Measurements from ENCODE around the gene CENPK.
A peak's percentile ranks its signal among the peaks of the same experiment; 100 is the strongest.
"Not testable (repeated sequence)": the region's sequence is repeated elsewhere in the genome, so short reads cannot be mapped to it uniquely, and the experiment has no call there.

CENPK gene

DNA sequence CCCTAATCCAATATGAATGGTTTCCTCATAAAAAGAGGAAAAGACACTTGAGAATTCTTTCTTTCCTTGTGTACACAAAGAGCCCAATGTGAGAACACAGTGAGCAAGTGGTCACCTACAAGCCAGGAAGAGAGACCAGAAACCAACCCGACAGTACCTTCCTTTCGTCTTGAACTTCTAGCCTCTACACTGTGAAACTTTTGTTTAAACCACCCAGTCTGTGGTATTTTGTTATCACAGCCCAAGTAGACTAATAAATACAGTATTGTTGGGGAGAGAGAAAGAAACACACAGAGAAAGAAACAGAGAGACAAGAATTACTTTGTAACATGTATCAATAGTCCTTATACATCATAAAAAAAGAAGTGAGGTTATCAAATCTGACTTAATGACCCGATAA lies 37.2 kb downstream of the CENPK start:
- DNase-seq = no peak
- intact Hi-C loops (cut with DNase I) = no loop called here

DNA sequence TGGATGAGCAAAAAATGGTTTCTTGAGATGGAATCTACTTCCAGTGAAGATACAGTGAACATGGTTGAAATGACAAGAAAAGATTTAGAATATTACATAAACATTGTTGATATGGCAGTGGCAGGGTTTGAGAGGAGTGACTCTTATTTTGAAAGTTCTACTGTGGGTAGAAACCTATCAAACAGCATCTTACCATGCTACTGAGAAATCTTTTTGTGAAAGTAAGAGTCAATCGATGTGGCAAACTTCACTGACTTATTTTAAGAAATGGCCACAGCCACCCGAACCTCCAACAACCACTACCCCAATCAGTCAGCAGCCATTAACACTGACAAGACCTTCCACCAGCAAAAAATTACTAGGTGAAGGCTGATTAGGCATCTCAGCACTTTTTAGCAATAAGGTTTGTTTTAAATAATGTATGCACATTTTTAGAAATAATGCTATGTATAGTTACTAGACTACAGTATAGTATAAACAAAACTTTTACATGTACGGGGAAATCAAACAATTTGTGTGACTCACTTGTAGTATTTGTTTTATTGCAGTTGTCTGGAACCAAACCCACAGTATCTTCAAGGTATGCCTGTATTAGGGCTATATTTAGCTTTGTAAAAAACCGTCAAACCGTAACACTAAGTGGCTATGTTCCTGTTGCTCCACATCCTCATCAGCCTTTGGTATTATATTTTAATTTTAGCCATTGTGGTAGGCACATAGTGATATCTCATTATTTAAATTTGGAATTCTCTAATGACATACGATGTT lies 50.6 kb downstream of the CENPK start:
- intact Hi-C loops (cut with DNase I) = no loop called here
- DNase-seq = no peak

DNA sequence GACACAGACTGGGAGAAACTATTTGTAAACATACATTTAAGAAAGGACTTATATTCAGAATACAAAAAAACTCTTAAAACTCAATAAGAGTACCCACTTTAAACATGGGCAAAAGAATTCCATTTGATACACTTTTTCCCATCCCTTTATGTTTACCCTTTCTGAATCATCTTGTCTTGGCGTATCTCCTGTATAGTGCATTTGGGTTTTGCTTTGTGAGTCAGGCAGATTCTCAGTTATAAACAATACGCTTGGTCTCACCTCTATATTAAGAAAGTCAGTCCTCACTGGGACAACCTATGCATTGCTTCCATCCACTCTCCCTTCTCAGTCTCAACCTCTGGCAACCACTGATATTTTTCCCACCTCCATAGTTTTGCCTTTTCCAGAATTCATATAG lies 54.0 kb downstream of the CENPK start:
- intact Hi-C loops (cut with DNase I) = no loop called here
- no peak for DNase-seq

DNA sequence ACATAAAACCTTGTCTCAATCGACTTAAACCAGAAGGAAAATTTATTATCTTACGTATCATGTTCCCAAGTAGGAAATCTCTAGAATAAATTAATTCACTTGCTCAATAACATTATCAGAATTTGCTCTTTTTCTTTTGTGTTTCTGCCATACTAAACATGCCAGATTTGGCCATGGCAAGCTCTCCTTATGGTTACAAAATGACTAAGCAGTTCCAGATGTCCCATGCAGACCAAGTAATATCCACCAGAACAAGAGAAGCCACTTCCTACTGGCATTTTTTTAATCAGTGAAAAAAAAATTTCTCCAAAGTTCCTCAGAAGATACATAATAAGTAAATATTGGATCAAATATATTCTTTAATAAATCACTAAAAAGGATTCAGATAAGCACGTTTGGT lies 56.0 kb downstream of the CENPK start:
- DNase-seq = no peak
- intact Hi-C loops (cut with DNase I) = no loop called here

GRCh38 chr5:65489119-65489518 lies 73.8 kb downstream of the CENPK start:
- DNase-seq = no peak
- intact Hi-C loops (cut with DNase I) = loop anchor here (10.0 kb wide), 2 partner anchors 524 to 674 kb away; no protein-coding TSS in a partner anchor

DNA sequence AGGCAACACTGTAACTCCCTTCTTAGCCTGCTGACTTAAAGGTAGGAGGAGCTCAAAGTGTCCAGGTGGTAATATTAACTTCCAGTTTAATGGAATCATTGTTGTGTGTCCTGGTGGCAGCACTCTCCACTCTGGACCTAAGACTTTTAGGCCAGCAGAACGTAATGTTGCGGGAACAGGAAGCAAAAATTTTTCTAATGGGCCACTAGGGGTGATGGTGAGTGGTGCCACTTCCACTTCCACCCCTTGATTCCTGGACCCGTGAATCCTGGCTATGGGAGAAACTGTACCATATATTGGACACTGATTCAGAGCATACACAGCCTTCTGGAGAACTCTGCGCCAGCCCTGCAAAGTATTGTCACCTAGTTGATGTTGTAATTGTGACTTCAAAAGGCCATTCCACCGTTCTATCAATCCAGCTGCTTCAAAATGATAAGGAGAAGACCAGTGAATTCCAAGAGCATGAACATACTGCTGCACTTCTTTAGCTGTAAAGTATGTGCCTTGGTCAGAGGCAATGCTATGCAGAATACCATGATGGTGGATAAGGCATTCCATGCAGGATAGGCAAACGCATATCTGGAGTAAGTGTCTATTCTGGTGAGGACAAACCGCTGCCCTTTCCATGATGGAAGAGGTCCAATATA lies 74.8 kb downstream of the CENPK start:
- DNase-seq = not testable (repeated sequence)
- intact Hi-C loops (cut with DNase I) = loop anchor here (10.0 kb wide), 2 partner anchors 523 to 673 kb away; no protein-coding TSS in a partner anchor

- not testable (repeated sequence) for DNase-seq
These were observed 76.2 kb downstream of the CENPK start for GRCh38 chr5:65486803-65487202.

GRCh38 chr5:65485405-65485804 lies 77.6 kb downstream of the CENPK start:
- intact Hi-C loops (cut with DNase I) = loop anchor here (10.0 kb wide), 2 partner anchors 521 to 671 kb away; no protein-coding TSS in a partner anchor
- no peak for DNase-seq

More at GRCh38 chr5:65486803-65487202, 76.2 kb downstream of the CENPK start:
- intact Hi-C loops (cut with DNase I) = loop anchor here (10.0 kb wide), 2 partner anchors 522 to 672 kb away; no protein-coding TSS in a partner anchor

DNA sequence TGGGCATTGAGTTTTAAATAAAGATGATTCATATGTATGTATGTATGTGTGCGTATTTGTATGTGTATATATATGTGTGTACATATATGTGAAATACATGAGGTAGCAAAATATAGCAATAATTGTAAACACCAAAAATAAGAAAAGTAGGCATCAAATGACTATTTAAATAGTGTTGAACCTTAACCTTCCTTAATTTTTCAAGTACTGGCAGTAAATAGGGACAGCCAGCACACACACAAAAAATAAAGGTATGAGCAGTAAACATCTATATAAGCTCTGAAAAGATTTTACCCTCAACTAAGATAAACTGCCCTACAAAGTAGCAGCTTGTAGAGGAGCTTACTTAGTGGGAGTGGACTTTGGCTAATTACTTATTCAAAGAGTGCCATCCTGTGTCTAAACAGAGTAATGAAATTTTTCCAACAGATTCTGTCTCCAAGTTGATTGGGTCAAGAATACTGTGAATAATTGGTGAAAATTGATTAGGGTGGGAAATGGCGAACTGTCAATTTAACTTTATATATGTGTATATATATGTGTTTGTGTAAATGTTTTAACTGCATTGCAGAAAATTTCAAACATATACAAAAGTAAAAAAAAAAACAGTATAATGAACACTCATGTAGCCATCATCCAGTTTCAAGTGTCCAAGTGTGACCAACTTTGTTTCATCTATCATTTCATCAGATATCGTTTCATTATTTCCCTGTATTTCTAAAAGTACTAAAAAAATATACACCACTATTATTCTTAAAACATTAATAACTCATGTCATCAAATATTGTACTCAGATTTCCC lies 79.2 kb downstream of the CENPK start:
- DNase-seq = peak in 1 of 42 donors; percentile 27
- intact Hi-C loops (cut with DNase I) = loop anchor here (5.0 to 10.0 kb wide), 3 partner anchors 381 to 669 kb away; no protein-coding TSS in a partner anchor

DNA sequence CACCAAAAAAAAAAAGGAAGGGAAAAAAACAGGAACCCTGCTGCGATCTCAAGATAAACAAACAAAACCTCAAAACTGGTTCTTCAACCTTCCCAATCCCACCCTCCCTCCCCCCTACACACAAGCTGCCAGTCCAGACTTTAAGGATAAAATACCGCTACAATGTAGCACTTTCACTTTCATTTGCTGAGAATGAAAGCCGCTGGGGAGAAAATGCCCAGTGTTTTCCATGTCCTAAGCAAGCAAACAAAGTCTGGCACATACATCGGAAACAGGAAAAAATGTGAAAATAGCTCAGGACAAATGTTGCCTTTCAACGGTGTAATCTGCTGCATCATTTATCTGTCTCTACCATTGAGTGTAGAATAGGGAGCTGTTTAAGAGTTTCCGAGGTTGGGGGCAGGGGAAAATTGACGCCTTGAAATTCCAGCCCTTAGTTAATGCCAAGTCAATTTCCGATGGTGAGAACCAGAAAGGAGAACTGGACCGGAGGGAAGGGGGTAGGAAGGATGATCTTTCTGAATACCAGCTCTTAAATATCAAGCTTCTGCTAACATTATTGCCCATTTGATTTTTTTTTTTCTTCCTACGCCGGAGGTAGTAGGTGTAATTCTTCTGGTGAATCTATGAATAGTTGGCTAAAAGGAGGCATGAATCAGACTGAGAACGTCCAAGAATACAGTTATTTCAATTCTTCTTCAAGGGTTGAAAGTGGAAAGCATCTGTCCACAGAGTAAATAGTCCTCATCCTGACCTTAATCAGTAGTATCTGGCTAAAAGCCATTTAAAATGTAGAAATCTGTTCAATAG lies 80.0 kb downstream of the CENPK start:
- DNase-seq = peak in 7 of 42 donors; percentile 5 to 53 (median 14)
- intact Hi-C loops (cut with DNase I) = loop anchor here (5.0 to 10.0 kb wide), 3 partner anchors 381 to 668 kb away; no protein-coding TSS in a partner anchor

DNA sequence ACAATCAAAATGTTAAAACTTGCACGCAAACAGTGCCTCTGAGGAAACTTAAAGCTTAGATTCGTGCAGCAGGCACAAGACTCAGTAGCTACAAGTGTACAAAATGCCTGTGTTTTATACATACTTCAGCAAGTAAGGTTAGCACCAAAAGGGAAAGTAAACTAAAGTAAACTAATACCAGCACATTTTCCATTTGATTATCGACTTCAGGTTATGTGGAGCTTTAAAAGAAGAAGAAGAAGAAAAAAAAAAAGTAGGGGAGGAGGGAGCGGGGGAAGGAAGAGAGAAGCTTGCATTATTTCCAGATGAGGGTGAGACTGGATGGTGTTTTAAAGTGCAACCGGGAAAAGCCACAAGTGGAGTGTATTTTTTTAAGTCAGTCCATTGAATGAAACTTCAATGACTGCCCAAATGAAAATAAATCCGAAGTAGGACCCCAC lies 80.7 kb downstream of the CENPK start:
- DNase-seq = peak in 1 of 42 donors; percentile 13
- intact Hi-C loops (cut with DNase I) = loop anchor here (5.0 to 10.0 kb wide), 3 partner anchors 380 to 668 kb away; no protein-coding TSS in a partner anchor

DNA sequence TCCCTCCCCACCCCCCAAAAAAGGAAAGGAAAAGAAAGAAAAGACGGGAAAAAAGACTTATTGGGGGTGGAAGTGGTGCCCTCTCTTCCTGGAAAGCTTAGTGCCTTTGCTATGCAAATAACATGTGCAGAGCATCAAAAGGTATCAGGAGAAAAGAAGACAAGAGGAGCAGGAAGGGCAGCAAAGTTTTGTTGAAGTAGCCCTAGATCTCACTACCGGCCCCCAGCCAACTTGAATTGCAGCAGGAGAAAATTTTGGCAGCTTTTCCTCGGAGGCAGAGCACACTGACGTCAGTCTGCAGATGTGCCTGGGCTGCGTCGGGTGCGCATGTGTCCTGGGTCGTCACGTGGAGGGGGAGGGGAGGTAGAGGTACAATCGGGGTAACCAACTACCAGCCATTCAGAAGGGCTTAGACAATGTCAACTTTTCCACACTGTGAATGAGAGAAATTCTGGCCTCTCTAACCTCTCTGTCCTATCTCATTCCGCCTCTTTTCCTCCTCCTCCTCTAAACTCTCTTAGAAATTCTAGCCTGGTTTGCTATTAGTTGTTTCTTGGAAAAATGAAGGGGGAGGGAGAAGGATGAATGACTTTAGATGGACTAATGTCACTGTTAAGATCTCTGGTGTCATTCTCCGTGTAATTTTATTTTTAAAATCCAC lies 81.2 kb downstream of the CENPK start, which contains the start of gene ADAMTS6:
TSS of gene ADAMTS6 (minus strand) at position 286 of the 661 bp plus-strand sequence. CDS start 8,247 bp downstream, outside the sequence.
- peak; percentile 68 to 93 (median 82) for DNase-seq
- intact Hi-C loops (cut with DNase I) = loop anchor here (5.0 to 10.0 kb wide), 3 partner anchors 379 to 667 kb away; no protein-coding TSS in a partner anchor

DNA sequence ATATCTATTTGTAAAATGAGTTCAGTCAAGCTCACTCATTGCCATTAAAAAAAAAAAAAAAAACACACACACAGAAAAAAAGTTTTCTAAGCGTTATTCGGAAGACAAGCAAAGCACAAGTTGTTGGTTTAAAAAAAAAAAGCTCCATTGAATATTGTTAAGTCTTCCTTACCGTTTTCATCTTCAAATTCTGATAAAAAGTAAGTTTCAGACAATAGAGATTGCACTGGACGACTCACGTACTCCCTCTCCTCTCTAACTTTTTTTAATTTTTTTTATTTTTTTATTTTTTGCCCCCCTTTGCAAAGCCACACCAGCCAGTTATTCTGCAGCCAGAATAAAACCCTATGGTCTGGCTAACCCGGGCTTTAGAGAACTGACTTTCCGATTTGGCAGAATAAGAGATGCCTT lies 81.8 kb downstream of the CENPK start:
- DNase-seq = no peak
- intact Hi-C loops (cut with DNase I) = loop anchor here (5.0 to 10.0 kb wide), 3 partner anchors 379 to 666 kb away; no protein-coding TSS in a partner anchor

DNA sequence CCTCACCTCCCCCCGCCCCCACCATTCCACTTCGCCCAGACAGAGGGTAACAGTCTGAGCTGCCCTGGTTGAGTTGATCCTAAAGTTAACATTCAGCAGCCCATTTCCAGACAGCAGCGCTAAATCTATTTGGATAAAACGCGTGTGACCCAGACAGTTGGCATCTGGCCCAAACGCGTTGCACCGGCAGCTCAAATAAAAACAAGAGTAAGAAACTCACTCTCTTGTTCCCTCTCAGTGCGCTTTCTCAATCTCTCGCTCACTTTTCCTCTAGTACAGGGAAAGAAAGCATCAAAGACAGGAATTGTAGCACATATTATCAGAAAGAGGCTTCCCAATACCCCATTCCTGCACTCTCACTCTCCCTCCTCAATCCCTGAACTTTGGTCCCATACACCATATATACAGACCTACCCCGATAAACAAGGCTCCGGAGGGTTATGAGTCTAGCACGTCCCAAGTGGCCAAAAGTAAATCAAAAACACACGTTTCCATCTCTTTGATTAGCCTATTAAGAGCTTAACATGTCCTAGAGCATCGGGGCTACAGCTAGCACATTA lies 82.6 kb downstream of the CENPK start:
- intact Hi-C loops (cut with DNase I) = loop anchor here (5.0 to 10.0 kb wide), 3 partner anchors 378 to 666 kb away; no protein-coding TSS in a partner anchor
- peak; percentile 5 to 79 (median 44) for DNase-seq

DNA sequence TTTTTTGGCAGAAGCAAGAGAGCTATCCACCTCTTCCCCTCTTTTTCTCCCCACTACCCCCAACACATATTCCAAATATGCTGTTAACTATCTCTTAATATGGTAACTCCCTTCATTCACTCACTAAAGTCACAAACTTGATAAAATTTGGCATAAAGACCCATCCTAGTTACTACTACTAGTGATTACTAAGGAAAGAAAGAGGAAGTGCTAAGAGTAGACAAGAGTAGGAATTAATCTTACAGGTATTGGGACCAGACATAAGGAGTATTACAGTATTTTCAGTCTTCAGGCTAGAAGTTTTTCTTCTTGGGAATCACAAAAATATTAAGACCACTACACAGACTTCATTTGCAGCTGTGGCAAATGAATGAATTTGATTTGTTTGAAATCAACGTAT lies 83.4 kb downstream of the CENPK start:
- intact Hi-C loops (cut with DNase I) = no loop called here
- DNase-seq = no peak

DNA sequence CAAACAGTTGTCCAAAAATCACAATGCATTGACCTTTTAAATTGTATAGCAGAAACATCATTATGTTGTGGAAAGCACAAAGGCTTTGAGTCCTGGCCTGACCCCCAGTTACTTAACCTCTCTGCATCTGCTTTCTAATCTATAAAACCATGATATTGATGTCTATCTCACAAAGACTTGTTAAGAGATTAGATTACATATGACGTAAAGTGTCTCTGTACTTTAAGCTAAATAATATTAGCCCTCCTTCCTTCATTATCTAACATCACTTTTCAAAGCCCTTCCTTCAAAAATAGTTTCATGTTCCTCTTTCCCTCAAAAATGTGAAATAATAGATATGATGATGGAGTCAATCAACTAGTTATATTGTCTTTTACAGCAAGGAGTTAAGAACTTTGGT lies 84.6 kb downstream of the CENPK start:
- intact Hi-C loops (cut with DNase I) = no loop called here
- no peak for DNase-seq

- intact Hi-C loops (cut with DNase I) = no loop called here
- no peak for DNase-seq
These were observed 87.1 kb downstream of the CENPK start for GRCh38 chr5:65475895-65476294.
